Measurements from ENCODE around the gene TKTL1. TPM values are rescaled to one million over a fixed set of nuclear protein-coding genes. Genes with fewer than 3 reads are reported as not detected.

Gene TKTL1
- total RNA-seq, 1 donor from 2014 or later: not detected

- no peak for DNase-seq
- intact Hi-C loops (cut with DNase I): no loop called here
- peaks cover 89% of the 10 kb centered on the region for H3K36me3 ChIP-seq
- no peak for TF ChIP-seq CTCF (IDR thresholded peaks at IDR 0.05)
- H3K9me3 ChIP-seq: no peaks in the 10 kb centered on the region
- no peak overlapping the region for H3K4me3 ChIP-seq
- H3K27ac ChIP-seq: peak overlapping the region; percentile 56
- H3K27me3 ChIP-seq (ENCODE audit: low read depth): no peaks in the 10 kb centered on the region
- ATAC-seq: no peak
- H3K4me1 ChIP-seq: peaks cover 33% of the 10 kb centered on the region
Observed at GRCh38 chrX:154352466-154352865, 56.9 kb downstream of the TKTL1 start.

DNA sequence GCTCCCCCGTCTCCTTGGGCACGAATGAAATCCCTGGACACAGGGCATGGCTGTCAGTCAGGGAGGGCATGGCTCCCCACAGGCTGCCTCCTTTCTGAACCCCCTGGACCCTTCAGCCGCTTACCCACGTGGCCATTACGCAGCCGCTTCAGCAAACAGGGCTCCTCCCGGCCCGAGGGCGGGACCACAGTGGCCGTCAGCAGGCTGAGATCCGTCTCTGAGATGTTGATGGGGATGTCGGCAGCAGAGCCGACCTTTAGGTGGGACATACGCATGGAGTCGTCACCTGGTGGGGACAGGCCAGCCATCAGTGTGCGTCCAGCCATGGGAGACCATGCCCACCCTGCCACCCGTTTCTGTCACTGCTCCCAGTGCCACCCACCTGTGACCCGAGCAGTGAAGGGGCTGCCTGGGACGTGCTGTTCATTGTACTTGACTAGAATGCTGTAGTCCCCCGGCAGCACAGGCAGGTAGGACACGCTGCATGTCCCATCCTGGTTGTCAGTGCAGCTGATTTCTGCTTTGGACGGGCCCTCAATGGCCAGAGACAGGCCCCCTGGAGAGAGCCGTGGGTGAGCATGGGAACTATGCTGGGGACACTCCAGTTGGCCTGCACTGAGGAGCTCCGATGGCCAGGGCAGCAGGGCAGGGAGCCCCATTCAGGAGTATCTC is 57.7 kb downstream of the TKTL1 start:
- no peak for ATAC-seq
- no peak for DNase-seq
- Histone ChIP-seq H3K27ac (no peak overlapping the region), H3K36me3 (peaks cover 97% of the 10 kb centered on the region), H3K4me1 (peaks cover 33% of the 10 kb centered on the region), H3K9me3 (no peaks in the 10 kb centered on the region), H3K4me3 (no peak overlapping the region), H3K27me3 (ENCODE audit: low read depth) (no peaks in the 10 kb centered on the region)
- TF ChIP-seq CTCF (IDR thresholded peaks at IDR 0.05): no peak
- intact Hi-C loops (cut with DNase I): no loop called here

GRCh38 chrX:154354013-154354412 is 58.4 kb downstream of the TKTL1 start:
- intact Hi-C loops (cut with DNase I): no loop called here
- Histone ChIP-seq H3K4me1 (peaks cover 33% of the 10 kb centered on the region), H3K27ac (peak overlapping the region; percentile 56), H3K27me3 (ENCODE audit: low read depth) (no peaks in the 10 kb centered on the region), H3K9me3 (no peaks in the 10 kb centered on the region), H3K36me3 (peaks cover 100% of the 10 kb centered on the region), H3K4me3 (no peak overlapping the region)
- TF ChIP-seq CTCF (IDR thresholded peaks at IDR 0.05): no peak
- DNase-seq: no peak
- ATAC-seq: no peak

GRCh38 chrX:154354516-154354915 is 58.9 kb downstream of the TKTL1 start:
- intact Hi-C loops (cut with DNase I): no loop called here
- Histone ChIP-seq H3K27me3 (ENCODE audit: low read depth) (no peaks in the 10 kb centered on the region), H3K36me3 (peaks cover 100% of the 10 kb centered on the region), H3K27ac (peak overlapping the region; percentile 56), H3K4me1 (peaks cover 33% of the 10 kb centered on the region), H3K4me3 (no peak overlapping the region), H3K9me3 (no peaks in the 10 kb centered on the region)
- no peak for DNase-seq
- TF ChIP-seq CTCF (IDR thresholded peaks at IDR 0.05): no peak
- no peak for ATAC-seq

DNA sequence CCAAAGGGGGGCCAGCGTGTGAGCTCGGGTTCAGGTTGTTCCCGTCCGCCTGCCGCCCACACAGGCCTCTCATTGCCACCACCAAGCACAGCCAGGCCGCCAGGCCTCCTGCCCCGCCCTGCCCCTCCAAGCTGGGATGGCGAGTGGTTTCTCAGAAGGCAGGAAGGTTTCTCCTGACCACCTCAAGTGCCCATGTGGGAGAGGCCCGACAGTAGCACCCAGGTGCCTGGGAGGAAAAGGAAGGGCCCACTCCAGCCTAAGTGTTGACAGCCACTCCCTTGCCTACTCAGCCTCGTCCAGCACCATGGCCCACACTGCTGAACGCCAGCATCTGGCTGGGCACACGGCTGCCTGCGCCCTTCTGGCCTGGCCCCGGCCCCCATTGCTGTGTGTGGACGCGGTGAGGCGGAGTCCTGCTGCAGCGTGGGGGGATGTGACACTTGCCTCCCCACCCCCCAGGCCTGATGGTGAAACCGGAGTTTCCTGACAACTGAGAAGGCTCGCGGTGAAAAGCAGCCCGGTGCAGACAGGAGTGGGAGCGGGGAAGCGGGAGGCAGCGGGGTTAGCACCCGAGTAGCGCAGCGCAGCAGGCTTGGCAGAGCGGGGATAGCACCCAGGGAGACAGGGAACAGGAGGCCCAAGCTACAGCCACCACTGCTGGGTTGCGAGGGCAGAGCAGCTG is 59.6 kb downstream of the TKTL1 start:
- Histone ChIP-seq H3K27me3 (ENCODE audit: low read depth) (no peaks in the 10 kb centered on the region), H3K9me3 (no peaks in the 10 kb centered on the region), H3K4me1 (peaks cover 33% of the 10 kb centered on the region), H3K4me3 (no peak overlapping the region), H3K27ac (peak overlapping the region; percentile 56), H3K36me3 (peaks cover 100% of the 10 kb centered on the region)
- peak; percentile 84 to 87 for ATAC-seq
- TF ChIP-seq CTCF (IDR thresholded peaks at IDR 0.05): no peak
- intact Hi-C loops (cut with DNase I): no loop called here
- DNase-seq: peak; percentile 85
